SW480 (cell line): ENCODE data around the gene RNF44.

ENCODE experiments used
- DNase-seq: peaks from one replicate; pipeline ENCODE4 v3.0.0-alpha.2; 2016; ENCODE audit warnings: low spot score

RNF44 gene

GRCh38 chr5:176536902-176537553 lies at the start of gene RNF44:
Gene RNF44 (minus strand): TSS chr5:176537402. CDS start chr5:176532472, 4,930 bp downstream.
- peak; percentile 99 for DNase-seq

GRCh38 chr5:176583076-176583475 lies 45.9 kb upstream of the RNF44 start:
- DNase-seq: no peak

DNA sequence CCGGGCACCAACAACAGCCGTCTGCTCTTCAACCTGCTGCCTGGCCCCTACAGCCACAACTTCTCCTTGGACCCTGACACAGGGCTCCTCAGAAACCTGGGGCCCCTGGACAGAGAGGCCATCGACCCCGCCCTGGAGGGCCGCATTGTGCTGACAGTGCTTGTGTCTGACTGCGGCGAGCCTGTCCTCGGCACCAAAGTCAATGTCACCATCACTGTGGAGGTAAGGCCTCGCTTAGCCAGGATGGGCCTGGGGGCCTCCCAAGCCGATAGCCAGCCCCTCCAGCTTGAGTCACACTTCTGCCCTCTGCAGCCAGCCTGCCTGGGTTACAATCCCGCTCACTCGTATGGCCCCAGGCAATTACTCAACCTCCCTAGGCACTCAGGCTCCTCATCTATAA lies 44.2 kb upstream of the RNF44 start:
- DNase-seq: no peak

DNA sequence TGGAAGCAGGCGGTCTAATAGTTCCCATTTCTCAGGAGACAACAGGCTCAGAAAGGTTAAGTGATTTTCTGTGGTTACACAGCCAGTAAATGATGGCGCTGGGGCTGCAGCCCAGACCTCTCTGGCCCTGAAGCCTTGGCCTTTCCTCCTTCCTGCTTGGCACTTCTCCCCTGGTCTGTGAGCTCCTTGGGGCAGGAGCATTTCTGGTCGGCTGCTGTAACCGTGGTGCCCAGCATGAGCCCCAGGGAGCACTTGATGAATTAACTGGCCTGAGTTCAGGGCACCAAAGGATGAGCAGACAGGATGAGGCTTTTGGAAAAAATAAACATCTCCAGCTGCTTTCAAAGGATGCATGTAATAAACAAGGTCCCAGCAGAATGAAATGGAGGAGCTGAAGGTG lies 42.1 kb upstream of the RNF44 start:
- no peak for DNase-seq

- peak; percentile 68 for DNase-seq
These were observed 41.2 kb upstream of the RNF44 start for GRCh38 chr5:176578391-176578808.

GRCh38 chr5:176577312-176578176 lies 40.3 kb upstream of the RNF44 start:
- DNase-seq: no peak

- DNase-seq: no peak
These were observed 38.6 kb upstream of the RNF44 start for GRCh38 chr5:176575488-176576422.

- no peak for DNase-seq
These were observed 37.9 kb upstream of the RNF44 start for GRCh38 chr5:176575066-176575465.

DNA sequence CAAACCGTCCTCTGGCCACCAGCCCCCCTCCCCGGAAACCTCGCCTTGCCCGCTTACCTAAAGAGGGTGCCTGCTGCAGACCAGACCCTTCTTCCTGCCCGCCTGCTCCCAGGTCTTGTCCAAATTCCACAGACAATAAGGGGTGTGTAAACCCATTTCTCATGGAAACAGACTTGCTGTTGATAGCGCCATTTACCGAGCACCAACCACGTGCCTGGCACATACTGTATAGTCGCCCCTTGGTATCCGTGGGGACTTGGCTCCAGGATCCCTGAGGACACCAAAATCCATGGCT lies 37.0 kb upstream of the RNF44 start:
- no peak for DNase-seq

GRCh38 chr5:176573564-176574296 lies 36.5 kb upstream of the RNF44 start:
- DNase-seq: peak; percentile 54

- DNase-seq: no peak
These were observed 32.8 kb upstream of the RNF44 start for GRCh38 chr5:176570044-176570443.

- no peak for DNase-seq
These were observed 31.5 kb upstream of the RNF44 start for GRCh38 chr5:176568657-176569056.

GRCh38 chr5:176565760-176566288 lies 28.6 kb upstream of the RNF44 start:
- no peak for DNase-seq

GRCh38 chr5:176564002-176564401 lies 26.8 kb upstream of the RNF44 start:
- no peak for DNase-seq

DNA sequence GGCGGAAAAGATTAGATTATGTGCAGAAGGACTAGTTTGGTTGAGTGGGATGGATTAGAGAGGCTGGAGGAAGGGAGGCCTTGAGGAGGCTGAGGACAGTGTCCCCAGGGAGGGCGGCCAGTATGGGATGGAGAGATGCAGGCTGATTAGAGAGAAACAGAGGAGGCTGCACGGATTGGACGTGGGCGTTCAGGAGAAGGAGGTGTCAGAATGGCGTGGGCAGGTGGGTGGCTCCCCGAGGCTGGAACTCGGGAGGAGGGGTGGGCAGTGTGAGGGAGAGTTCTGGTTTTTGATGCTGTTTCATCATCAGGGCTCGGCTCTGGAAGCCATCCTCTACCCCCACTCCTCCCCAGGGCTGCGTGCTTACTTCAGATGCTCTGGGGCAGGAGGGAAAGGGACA lies 25.0 kb upstream of the RNF44 start:
- no peak for DNase-seq

- DNase-seq: no peak
These were observed 24.1 kb upstream of the RNF44 start for GRCh38 chr5:176561259-176561658.

DNA sequence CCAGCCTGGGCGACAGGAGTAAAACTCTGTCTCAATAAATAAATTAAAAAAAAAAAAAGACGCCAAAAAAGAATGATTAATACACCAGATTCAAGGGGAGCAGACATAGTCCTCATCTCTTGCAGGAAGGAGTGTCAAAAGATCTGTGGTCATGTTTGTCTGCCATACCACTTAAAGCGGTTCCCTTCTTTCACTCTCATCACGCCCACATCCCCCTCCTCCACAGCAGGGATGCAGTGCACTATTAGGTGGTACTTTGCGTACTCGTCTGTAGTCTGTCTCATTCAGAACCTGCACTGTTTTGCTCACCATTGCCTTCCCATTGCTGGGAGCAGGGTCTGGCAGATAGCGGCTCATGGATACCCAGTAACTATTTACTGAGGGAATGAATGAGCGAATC lies 23.2 kb upstream of the RNF44 start:
- no peak for DNase-seq

- no peak for DNase-seq
These were observed 22.5 kb upstream of the RNF44 start for GRCh38 chr5:176559683-176560082.

DNA sequence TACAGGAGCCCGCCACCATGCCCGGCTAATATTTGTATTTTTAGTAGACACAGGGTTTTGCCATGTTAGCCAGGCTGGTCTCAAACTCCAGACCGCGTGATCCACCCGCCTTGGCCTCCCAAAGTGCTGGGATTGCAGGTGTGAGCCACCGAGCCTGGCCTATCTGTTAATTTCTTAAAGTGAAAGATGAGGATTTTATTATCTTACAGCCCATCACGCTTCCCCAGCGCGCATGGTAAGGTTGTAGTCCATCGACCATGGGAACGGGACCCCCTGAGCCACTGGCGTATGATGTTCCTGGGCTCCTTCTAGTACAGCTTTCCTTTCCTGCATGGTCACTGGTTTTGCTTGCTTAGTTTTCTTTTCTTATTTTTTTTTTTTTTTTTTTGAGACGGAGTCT lies 20.6 kb upstream of the RNF44 start:
- DNase-seq: no peak

- peak; percentile 70 for DNase-seq
These were observed 16.3 kb upstream of the RNF44 start for GRCh38 chr5:176553260-176554085.
